ENCODE data around the gene RAPH1.
"Not testable (repeated sequence)": the region's sequence is repeated elsewhere in the genome, so short reads cannot be mapped to it uniquely, and the experiment has no call there.

The RAPH1 gene

DNA sequence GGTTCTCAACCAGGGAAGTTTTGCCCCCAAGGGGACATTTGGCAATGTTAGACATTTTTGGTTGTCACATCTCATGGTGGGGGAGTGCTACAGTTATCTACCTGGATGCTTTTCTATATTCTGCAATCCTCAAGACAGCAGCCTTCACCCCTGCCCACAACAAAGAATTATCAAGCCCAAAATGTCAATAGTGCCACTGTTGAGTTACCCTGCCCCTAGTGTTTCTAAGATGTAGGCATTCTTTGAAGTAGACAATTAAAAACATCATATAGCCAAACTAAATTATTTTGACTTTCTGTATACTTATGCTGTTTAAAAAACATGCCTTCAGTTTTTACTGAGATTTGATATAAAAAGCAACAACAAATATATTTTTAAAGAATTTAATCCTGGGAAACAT is 158.9 kb downstream of the RAPH1 start:
- H3K4me3 ChIP-seq (ENCODE audit: low read length) = no peak overlapping the region
- no peaks in the 10 kb centered on the region for H3K36me3 ChIP-seq (replicated peaks; ENCODE audit: low read depth, low read length)
- no peak overlapping the region for H3K9ac ChIP-seq (ENCODE audit: low read length)
- no peaks in the 10 kb centered on the region for H3K27me3 ChIP-seq (ENCODE audit: low read depth, low read length)
- H3K79me2 ChIP-seq (ENCODE audit: low read length) = no peaks in the 10 kb centered on the region
- H3K9me3 ChIP-seq (ENCODE audit: insufficient read depth, low read length) = no peaks in the 10 kb centered on the region
- no peaks in the 10 kb centered on the region for H4K20me1 ChIP-seq (ENCODE audit: insufficient read depth, low read length)
- no peaks in the 10 kb centered on the region for H3K4me1 ChIP-seq (ENCODE audit: low read length)
- H3K4me2 ChIP-seq (ENCODE audit: low read length) = no peak overlapping the region
- TF ChIP-seq, protein P1, sequence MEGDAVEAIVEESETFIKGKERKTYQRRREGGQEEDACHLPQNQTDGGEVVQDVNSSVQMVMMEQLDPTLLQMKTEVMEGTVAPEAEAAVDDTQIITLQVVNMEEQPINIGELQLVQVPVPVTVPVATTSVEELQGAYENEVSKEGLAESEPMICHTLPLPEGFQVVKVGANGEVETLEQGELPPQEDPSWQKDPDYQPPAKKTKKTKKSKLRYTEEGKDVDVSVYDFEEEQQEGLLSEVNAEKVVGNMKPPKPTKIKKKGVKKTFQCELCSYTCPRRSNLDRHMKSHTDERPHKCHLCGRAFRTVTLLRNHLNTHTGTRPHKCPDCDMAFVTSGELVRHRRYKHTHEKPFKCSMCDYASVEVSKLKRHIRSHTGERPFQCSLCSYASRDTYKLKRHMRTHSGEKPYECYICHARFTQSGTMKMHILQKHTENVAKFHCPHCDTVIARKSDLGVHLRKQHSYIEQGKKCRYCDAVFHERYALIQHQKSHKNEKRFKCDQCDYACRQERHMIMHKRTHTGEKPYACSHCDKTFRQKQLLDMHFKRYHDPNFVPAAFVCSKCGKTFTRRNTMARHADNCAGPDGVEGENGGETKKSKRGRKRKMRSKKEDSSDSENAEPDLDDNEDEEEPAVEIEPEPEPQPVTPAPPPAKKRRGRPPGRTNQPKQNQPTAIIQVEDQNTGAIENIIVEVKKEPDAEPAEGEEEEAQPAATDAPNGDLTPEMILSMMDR (IDR thresholded peaks at IDR 0.05; ENCODE audit: low read depth, low read length) = no peak
- no peak for TF ChIP-seq EZH2phosphoT487 (IDR thresholded peaks at IDR 0.05; ENCODE audit: low read depth)
- no peak overlapping the region for H3K27ac ChIP-seq (ENCODE audit: low read length)
- no peak overlapping the region for H2AFZ ChIP-seq (ENCODE audit: low read depth, low read length)

DNA sequence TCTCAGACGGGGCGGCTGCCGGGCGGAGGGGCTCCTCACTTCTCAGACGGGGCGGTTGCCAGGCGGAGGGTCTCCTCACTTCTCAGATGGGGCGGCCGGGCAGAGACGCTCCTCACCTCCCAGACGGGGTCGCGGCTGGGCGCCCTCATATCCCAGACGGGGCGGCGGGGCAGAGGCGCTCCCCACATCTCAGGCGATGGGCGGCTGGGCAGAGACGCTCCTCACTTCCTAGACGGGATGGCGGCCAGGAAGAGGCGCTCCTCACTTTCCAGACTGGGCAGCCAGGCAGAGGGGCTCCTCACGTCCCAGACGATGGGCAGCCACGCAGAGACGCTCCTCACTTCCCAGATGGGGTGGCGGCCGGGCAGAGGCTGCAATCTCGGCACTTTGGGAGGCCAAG is 162.4 kb downstream of the RAPH1 start:
- not testable (repeated sequence) for H3K4me2 ChIP-seq (ENCODE audit: low read length); H3K9ac ChIP-seq (ENCODE audit: low read length); H3K4me3 ChIP-seq (ENCODE audit: low read length); H4K20me1 ChIP-seq (ENCODE audit: insufficient read depth, low read length); H3K36me3 ChIP-seq (replicated peaks; ENCODE audit: low read depth, low read length); H3K79me2 ChIP-seq (ENCODE audit: low read length); H3K4me1 ChIP-seq (ENCODE audit: low read length); H3K9me3 ChIP-seq (ENCODE audit: insufficient read depth, low read length); H3K27me3 ChIP-seq (ENCODE audit: low read depth, low read length); H3K27ac ChIP-seq (ENCODE audit: low read length); H2AFZ ChIP-seq (ENCODE audit: low read depth, low read length)

DNA sequence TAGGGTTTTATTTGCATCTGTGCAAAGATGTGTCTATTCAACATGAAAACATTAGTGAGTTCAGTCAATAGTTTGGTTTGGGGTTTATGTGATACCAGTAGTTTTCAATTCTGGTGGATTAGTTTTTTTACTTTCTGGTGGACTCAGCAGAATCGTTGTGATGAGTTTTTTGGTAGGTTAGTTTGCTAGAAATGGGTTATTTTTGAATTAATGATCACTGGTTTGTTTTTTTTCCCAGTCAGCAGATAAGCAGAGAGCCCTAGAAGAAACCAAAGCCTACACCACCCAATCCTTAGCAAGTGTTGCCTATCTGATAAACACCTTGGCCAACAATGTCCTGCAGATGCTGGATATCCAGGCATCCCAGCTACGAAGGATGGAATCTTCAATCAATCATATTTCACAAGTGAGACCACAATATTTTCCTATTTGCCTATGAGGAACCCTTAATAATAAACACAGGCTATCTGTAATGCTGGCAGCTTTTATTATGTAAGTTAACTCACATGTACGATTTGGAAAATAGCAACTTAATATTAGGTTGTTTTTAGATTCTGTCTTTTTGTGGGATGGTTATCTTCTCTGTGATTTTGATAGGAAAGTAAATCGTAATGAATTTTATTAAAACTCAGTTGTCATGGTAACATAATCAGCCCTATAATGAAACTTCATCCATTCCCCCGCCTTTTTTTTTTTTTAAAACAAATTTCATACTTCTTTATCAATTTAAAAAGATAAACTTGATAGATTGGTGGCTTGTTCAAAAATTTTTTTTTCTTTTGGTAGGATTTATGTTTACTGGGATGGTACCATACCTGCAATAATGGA is 168.2 kb downstream of the RAPH1 start:
- Histone ChIP-seq H3K4me1 (ENCODE audit: low read length) (no peaks in the 10 kb centered on the region), H4K20me1 (ENCODE audit: insufficient read depth, low read length) (no peaks in the 10 kb centered on the region), H3K27ac (ENCODE audit: low read length) (no peak overlapping the region), H3K27me3 (ENCODE audit: low read depth, low read length) (no peaks in the 10 kb centered on the region), H3K79me2 (ENCODE audit: low read length) (no peaks in the 10 kb centered on the region), H3K4me2 (ENCODE audit: low read length) (no peak overlapping the region), H3K9ac (ENCODE audit: low read length) (no peak overlapping the region), H3K36me3 (replicated peaks; ENCODE audit: low read depth, low read length) (peaks cover 2% of the 10 kb centered on the region), H2AFZ (ENCODE audit: low read depth, low read length) (no peak overlapping the region), H3K4me3 (ENCODE audit: low read length) (no peak overlapping the region), H3K9me3 (ENCODE audit: insufficient read depth, low read length) (no peaks in the 10 kb centered on the region)
- TF ChIP-seq, protein P1 (IDR thresholded peaks at IDR 0.05; ENCODE audit: low read depth, low read length) = no peak
- no peak for TF ChIP-seq EZH2phosphoT487 (IDR thresholded peaks at IDR 0.05; ENCODE audit: low read depth)

DNA sequence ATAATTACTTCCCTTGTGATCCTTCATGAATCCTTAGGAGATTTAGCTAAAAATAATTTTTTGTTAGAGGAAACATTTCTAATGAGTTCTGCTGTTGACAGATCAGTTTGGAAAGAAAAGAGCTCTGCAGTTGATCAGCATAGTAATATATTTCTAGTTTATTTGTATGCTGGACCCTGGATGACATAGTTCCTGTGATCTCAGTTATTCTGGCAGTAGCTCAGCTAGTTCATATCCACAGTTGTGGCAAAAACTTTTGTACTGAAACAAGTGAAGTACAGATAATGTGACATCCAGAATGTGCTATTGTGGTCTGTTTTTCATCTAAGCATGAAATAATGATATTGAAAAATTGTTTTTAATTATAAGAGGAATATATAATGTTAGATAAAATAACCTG is 173.2 kb downstream of the RAPH1 start:
- Histone ChIP-seq H3K4me2 (ENCODE audit: low read length) (no peak overlapping the region), H3K27me3 (ENCODE audit: low read depth, low read length) (no peaks in the 10 kb centered on the region), H3K4me3 (ENCODE audit: low read length) (no peak overlapping the region), H3K27ac (ENCODE audit: low read length) (no peak overlapping the region), H3K79me2 (ENCODE audit: low read length) (no peaks in the 10 kb centered on the region), H2AFZ (ENCODE audit: low read depth, low read length) (no peak overlapping the region), H3K36me3 (replicated peaks; ENCODE audit: low read depth, low read length) (no peaks in the 10 kb centered on the region), H3K9ac (ENCODE audit: low read length) (no peak overlapping the region), H3K4me1 (ENCODE audit: low read length) (peaks cover 9% of the 10 kb centered on the region), H4K20me1 (ENCODE audit: insufficient read depth, low read length) (no peaks in the 10 kb centered on the region), H3K9me3 (ENCODE audit: insufficient read depth, low read length) (no peaks in the 10 kb centered on the region)
- no peak for TF ChIP-seq EZH2phosphoT487 (IDR thresholded peaks at IDR 0.05; ENCODE audit: low read depth)
- TF ChIP-seq, protein P1 (IDR thresholded peaks at IDR 0.05; ENCODE audit: low read depth, low read length) = no peak
